ENCODE data around the gene GGCX. TPM values are rescaled to one million over a fixed set of nuclear protein-coding genes. Genes with fewer than 3 reads are reported as not detected.

Gene GGCX
- total and polyA plus RNA-seq, 7 donors, result 19.0 to 35.6 (median 22.3) TPM

- DNase-seq, result no peak
- no peaks in the 10 kb centered on the region for H3K36me3 ChIP-seq (ENCODE audit: insufficient read depth in 1 of 2, low read depth in 1 of 2)
- peak overlapping the region; percentile 73 for H3K27ac ChIP-seq
- intact Hi-C loops (cut with DNase I), result loop anchor here (2.0 to 5.0 kb wide), 3 partner anchors 35 to 71 kb away; partner anchors contain the start of gene MAT2A (in 2 of the 2)
- ATAC-seq, result peak; percentile 22 to 39 (median 28)
- 51 to 65% (median 52%) methylated on average over 18 of the region's 18 CpGs for WGBS, 3 donors
- no peaks in the 10 kb centered on the region for H3K27me3 ChIP-seq (ENCODE audit: insufficient read depth in 3 of 3, low read length in 2 of 3)
- TF ChIP-seq, protein P1, sequence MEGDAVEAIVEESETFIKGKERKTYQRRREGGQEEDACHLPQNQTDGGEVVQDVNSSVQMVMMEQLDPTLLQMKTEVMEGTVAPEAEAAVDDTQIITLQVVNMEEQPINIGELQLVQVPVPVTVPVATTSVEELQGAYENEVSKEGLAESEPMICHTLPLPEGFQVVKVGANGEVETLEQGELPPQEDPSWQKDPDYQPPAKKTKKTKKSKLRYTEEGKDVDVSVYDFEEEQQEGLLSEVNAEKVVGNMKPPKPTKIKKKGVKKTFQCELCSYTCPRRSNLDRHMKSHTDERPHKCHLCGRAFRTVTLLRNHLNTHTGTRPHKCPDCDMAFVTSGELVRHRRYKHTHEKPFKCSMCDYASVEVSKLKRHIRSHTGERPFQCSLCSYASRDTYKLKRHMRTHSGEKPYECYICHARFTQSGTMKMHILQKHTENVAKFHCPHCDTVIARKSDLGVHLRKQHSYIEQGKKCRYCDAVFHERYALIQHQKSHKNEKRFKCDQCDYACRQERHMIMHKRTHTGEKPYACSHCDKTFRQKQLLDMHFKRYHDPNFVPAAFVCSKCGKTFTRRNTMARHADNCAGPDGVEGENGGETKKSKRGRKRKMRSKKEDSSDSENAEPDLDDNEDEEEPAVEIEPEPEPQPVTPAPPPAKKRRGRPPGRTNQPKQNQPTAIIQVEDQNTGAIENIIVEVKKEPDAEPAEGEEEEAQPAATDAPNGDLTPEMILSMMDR (IDR thresholded peaks at IDR 0.05), result no peak
- no peaks in the 10 kb centered on the region for H3K9me3 ChIP-seq
- no peak overlapping the region for H3K4me3 ChIP-seq
- H3K4me1 ChIP-seq, result peaks cover 31% of the 10 kb centered on the region
Observed at GRCh38 chr2:85503851-85504777, 57.2 kb downstream of the GGCX start.

GRCh38 chr2:85503168-85503850, 58.0 kb downstream of the GGCX start:
- TF ChIP-seq, protein P1 (IDR thresholded peaks at IDR 0.05), result no peak
- intact Hi-C loops (cut with DNase I), result loop anchor here in 1 of 2 donors (5.0 kb wide), 1 partner anchor 66 kb away; no protein-coding TSS in a partner anchor
- Histone ChIP-seq H3K9me3 (no peaks in the 10 kb centered on the region), H3K27me3 (ENCODE audit: insufficient read depth in 3 of 3, low read length in 2 of 3) (no peaks in the 10 kb centered on the region), H3K4me3 (no peak overlapping the region), H3K36me3 (ENCODE audit: insufficient read depth in 1 of 2, low read depth in 1 of 2) (no peaks in the 10 kb centered on the region), H3K27ac (peak overlapping the region; percentile 73), H3K4me1 (peaks cover 31% of the 10 kb centered on the region)
- WGBS, 3 donors, result 64 to 81% (median 72%) methylated on average over 17 of the region's 17 CpGs
- ATAC-seq (peak in 2 of 4 donors; percentile 0), DNase-seq (peak in 1 of 2 donors; percentile 31)

- Histone ChIP-seq H3K4me3 (no peak overlapping the region), H3K27ac (no peak overlapping the region), H3K27me3 (ENCODE audit: insufficient read depth in 3 of 3, low read length in 2 of 3) (no peaks in the 10 kb centered on the region), H3K4me1 (peaks cover 31% of the 10 kb centered on the region), H3K36me3 (ENCODE audit: insufficient read depth in 1 of 2, low read depth in 1 of 2) (no peaks in the 10 kb centered on the region), H3K9me3 (no peaks in the 10 kb centered on the region)
- 68 to 77% (median 71%) methylated on average over 3 of the region's 3 CpGs for WGBS, 3 donors
- DNase-seq (no peak), ATAC-seq (no peak)
- TF ChIP-seq, protein P1 (IDR thresholded peaks at IDR 0.05), result no peak
- intact Hi-C loops (cut with DNase I), result loop anchor here in 1 of 2 donors (5.0 kb wide), 1 partner anchor 65 kb away; no protein-coding TSS in a partner anchor
Observed at GRCh38 chr2:85502720-85503119, 58.6 kb downstream of the GGCX start.

DNA sequence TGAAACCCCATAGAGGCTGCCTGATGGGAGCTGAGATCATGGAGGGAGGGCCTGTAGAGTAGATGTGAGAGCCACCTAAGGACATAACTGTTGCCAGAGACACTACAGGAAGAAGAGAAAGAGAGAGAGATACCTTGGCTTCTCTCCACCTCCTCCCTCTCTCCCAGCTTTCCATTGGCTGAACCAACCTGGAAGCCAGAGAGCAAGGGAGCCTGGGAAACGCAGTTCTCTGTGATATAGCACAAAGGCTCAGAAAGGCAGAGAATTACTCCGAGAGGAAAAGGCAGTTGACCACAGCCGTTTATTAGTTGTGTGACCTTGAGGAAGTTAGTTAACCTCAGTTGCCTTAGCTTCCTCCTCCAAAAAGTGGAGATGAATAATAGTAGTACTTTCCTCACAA, 60.0 kb downstream of the GGCX start:
- TF ChIP-seq, protein P1 (IDR thresholded peaks at IDR 0.05), result no peak
- Histone ChIP-seq H3K9me3 (no peaks in the 10 kb centered on the region), H3K4me3 (no peak overlapping the region), H3K36me3 (ENCODE audit: insufficient read depth in 1 of 2, low read depth in 1 of 2) (no peaks in the 10 kb centered on the region), H3K4me1 (peaks cover 31% of the 10 kb centered on the region), H3K27ac (no peak overlapping the region), H3K27me3 (ENCODE audit: insufficient read depth in 3 of 3, low read length in 2 of 3) (no peaks in the 10 kb centered on the region)
- DNase-seq, result no peak
- ATAC-seq, result no peak
- WGBS, 3 donors, result 69 to 83% (median 78%) methylated on average over 3 of the region's 3 CpGs
- intact Hi-C loops (cut with DNase I), result loop anchor here in 1 of 2 donors (5.0 kb wide), 1 partner anchor 64 kb away; no protein-coding TSS in a partner anchor
